RWPE2 (cell line): Measurements from ENCODE around the gene CAST.

Experiments used
- ATAC-seq: fragments of 200-7000 bp; cut with Tn5 transposase; 3 replicates; pipeline ENCODE4 v1.9.1; 2021; ENCODE audit warnings: low read depth
- DNase-seq: peaks from one replicate; pipeline ENCODE4 v3.0.0-alpha.2; 2020; ENCODE audit warnings: low spot score
- H3K27ac ChIP-seq: fragments of 450-650 bp; 2 replicates; pipeline ENCODE4 v1.5.1; 2017; ENCODE audit warnings: mild to moderate bottlenecking; ENCODE audit not compliant: poor library complexity, severe bottlenecking
- H3K27me3 ChIP-seq: fragments of 250-450 bp; sonication (Bioruptor Pico); 2 replicates; pipeline ENCODE4 v1.5.1; 2021; ENCODE audit warnings: mild to moderate bottlenecking, moderate library complexity; ENCODE audit not compliant: insufficient read depth, poor library complexity, severe bottlenecking
- H3K36me3 ChIP-seq: fragments of 250-450 bp; sonication (Bioruptor Pico); 2 replicates; pipeline ENCODE4 v1.5.1; 2020; ENCODE audit warnings: low read depth, mild to moderate bottlenecking, moderate library complexity
- H3K4me1 ChIP-seq: fragments of 250-450 bp; sonication (Bioruptor Pico); 2 replicates; pipeline ENCODE4 v1.5.1; 2021; ENCODE audit warnings: mild to moderate bottlenecking, moderate library complexity; ENCODE audit not compliant: insufficient read depth, poor library complexity, severe bottlenecking
- H3K4me3 ChIP-seq: fragments of 250-450 bp; sonication (Bioruptor Pico); 2 replicates; pipeline ENCODE4 v1.5.1; 2021; ENCODE audit warnings: mild to moderate bottlenecking, moderate library complexity; ENCODE audit not compliant: severe bottlenecking
- H3K9me3 ChIP-seq: fragments of 250-450 bp; sonication (Bioruptor Pico); 2 replicates; pipeline ENCODE4 v1.5.1; 2021; ENCODE audit warnings: mild to moderate bottlenecking, moderate library complexity; ENCODE audit not compliant: severe bottlenecking
- CTCF ChIP-seq: fragments of 450-650 bp; IDR thresholded peaks from one replicate; pipeline ENCODE4 v1.5.1; 2017; ENCODE audit warnings: mild to moderate bottlenecking, moderate library complexity; ENCODE audit not compliant: poor library complexity, severe bottlenecking

CAST gene

DNA sequence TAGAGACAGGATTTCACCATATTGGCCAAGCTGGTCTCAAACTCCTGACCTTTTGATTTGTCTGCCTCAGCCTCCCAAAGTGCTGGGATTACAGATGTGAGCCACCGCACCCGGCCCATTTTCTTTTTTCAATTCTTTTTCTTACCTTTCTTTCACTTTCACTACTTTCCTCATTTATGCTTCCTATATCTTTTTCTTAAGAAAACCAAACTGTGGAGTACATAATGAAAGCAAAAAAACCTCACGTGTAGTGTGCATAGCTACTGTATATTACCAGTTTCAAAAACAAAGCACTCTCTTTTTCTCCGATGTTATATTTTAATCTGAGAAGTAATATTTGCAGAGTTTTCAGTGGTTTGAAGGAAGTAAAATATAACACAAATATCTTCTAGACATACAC, 8.0 kb upstream of the CAST start:
- Histone ChIP-seq H3K36me3 (no peaks in the 10 kb centered on the region), H3K4me3 (no peak overlapping the region), H3K27ac (peak overlapping the region; percentile 82), H3K27me3 (no peaks in the 10 kb centered on the region), H3K4me1 (peaks cover 70% of the 10 kb centered on the region), H3K9me3 (no peaks in the 10 kb centered on the region)
- no peak for ATAC-seq
- TF ChIP-seq CTCF, result no peak
- DNase-seq, result no peak

DNA sequence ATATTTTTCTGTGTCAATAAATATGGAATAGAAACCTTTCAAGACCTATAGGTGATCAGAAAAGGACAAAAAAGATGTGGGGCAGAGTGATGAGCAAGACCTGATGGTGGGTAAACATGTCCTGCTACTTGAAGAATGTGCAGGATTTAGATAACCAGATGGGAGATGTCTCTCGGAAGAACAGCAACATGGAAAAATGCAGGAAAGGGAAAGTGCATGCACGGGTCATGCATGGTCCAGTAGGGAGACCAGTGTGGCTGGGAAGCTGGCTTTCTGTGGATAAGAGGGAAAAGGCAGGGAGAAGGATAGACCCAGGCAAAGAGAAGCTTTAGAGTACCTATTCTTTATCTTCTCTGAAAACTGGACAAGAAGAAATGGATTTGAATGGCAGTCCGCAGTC, 7.1 kb upstream of the CAST start:
- Histone ChIP-seq H3K4me1 (peaks cover 65% of the 10 kb centered on the region), H3K27ac (peak overlapping the region; percentile 82)
- no peak for TF ChIP-seq CTCF

GRCh38 chr5:96655506-96655905, 6.7 kb upstream of the CAST start:
- DNase-seq (no peak), ATAC-seq (peak; percentile 15; the same call in 1 of the 3 replicates)
- Histone ChIP-seq H3K9me3 (no peaks in the 10 kb centered on the region), H3K27me3 (no peaks in the 10 kb centered on the region), H3K27ac (peak overlapping the region; percentile 82), H3K4me1 (peaks cover 67% of the 10 kb centered on the region), H3K36me3 (no peaks in the 10 kb centered on the region), H3K4me3 (no peak overlapping the region)
- no peak for TF ChIP-seq CTCF

More for the DNA sequence above, 7.1 kb upstream of the CAST start:
- Histone ChIP-seq H3K9me3 (no peaks in the 10 kb centered on the region), H3K4me3 (no peak overlapping the region), H3K27me3 (no peaks in the 10 kb centered on the region), H3K36me3 (no peaks in the 10 kb centered on the region)
- DNase-seq (no peak), ATAC-seq (no peak)

GRCh38 chr5:96657068-96657467, 5.1 kb upstream of the CAST start:
- DNase-seq, result peak; percentile 73
- H3K4me3 ChIP-seq, result no peak overlapping the region
- peaks cover 72% of the 10 kb centered on the region for H3K4me1 ChIP-seq
- ATAC-seq, result peak; percentile 69
- H3K27me3 ChIP-seq, result no peaks in the 10 kb centered on the region
- no peaks in the 10 kb centered on the region for H3K36me3 ChIP-seq
- no peaks in the 10 kb centered on the region for H3K9me3 ChIP-seq
- no peak for TF ChIP-seq CTCF
- peak overlapping the region; percentile 82 for H3K27ac ChIP-seq

GRCh38 chr5:96658272-96658671, 3.9 kb upstream of the CAST start:
- no peaks in the 10 kb centered on the region for H3K27me3 ChIP-seq
- H3K4me1 ChIP-seq, result peaks cover 63% of the 10 kb centered on the region
- no peak for TF ChIP-seq CTCF
- no peak for ATAC-seq
- H3K4me3 ChIP-seq, result no peak overlapping the region
- peak overlapping the region; percentile 82 for H3K27ac ChIP-seq
- no peaks in the 10 kb centered on the region for H3K36me3 ChIP-seq
- no peak for DNase-seq
- no peaks in the 10 kb centered on the region for H3K9me3 ChIP-seq
